Measurements from ENCODE around the gene PTPRN2.

PTPRN2 gene

GRCh38 chr7:157691586-157692459, 895.8 kb downstream of the PTPRN2 start:
- TF ChIP-seq GATA2 (IDR thresholded peaks at IDR 0.05; ENCODE audit: low read depth, low read length) (no peak), GATA3 (IDR thresholded peaks at IDR 0.05; ENCODE audit: low read depth, low read length) (no peak)

DNA sequence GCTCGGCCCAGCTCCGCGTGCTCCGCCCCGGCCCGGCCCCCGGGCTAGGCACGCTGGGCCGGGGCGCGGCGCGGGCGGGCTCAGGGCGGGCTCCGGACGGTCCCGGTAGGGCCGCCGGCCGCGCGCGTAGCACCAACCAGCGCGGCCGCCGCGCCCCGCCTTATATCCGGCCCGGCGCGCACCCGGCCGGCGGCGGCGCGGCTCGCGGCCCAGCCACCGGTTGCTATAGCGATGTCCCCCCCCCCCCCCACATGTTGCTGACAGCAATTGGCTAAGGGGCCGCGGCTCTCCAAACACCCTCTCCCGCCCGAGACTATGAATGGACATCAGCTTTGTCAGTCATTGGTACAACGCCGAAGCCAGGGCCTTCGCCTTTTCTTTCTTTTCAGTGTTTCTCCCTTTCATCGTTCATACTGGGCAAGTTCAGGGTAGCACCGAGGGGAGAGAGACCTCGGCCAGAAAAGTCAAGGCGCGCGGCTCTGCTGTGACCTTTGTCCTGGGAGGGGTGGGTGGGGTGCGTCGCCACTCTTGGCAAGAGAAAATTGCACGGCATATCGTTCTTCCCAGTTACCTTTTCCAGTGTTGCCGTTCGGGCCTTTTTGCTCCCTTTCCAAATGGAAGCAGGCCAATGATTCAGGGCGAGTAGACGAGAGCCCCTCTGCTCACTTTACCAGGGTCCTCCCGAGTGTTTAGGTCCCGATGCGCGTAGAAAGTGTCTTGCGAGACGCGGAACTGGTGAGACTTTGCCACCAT, 896.6 kb downstream of the PTPRN2 start:
- no peak for TF ChIP-seq GATA3 (IDR thresholded peaks at IDR 0.05; ENCODE audit: low read depth, low read length)
- no peak for TF ChIP-seq GATA2 (IDR thresholded peaks at IDR 0.05; ENCODE audit: low read depth, low read length)

DNA sequence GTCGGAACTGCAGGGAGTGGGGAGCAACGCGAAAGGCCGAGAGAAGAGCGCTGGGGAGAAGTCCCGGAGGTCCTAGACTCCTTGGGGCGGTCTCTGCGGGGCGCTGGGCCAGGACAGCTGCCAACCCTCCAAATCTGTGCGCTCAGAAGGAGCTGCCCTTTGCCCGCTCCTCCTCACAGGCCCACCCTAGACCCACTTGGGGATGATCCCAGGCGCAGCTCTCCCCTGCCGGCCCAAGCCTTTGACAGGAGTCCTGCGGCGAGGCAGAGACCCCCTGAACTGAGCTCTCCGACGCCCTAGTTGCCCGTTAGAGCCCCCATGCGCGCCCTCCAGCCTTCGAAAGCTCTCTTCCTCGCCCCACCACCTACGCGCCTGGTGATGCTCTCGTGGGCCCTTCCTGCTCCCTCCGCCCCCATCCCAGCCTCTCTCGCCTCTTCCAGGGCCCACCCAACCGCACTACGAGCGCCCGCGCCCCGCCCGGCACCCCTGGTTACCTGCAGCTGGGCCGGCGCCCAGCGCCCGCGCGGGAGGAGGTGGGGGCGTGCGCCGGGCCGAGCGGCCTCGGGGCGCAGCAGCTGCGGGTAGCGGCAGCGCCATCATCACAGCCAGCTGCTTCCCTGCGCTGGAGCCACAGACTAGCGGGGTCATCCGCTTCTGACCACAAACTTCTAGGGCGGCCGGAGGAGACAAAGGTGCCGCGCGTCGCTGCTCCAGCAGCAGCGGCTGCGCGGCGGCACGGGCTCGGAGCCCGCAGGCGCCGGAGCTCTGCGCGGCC, 897.4 kb downstream of the PTPRN2 start:
- no peak for TF ChIP-seq GATA3 (IDR thresholded peaks at IDR 0.05; ENCODE audit: low read depth, low read length)
- no peak for TF ChIP-seq GATA2 (IDR thresholded peaks at IDR 0.05; ENCODE audit: low read depth, low read length)

DNA sequence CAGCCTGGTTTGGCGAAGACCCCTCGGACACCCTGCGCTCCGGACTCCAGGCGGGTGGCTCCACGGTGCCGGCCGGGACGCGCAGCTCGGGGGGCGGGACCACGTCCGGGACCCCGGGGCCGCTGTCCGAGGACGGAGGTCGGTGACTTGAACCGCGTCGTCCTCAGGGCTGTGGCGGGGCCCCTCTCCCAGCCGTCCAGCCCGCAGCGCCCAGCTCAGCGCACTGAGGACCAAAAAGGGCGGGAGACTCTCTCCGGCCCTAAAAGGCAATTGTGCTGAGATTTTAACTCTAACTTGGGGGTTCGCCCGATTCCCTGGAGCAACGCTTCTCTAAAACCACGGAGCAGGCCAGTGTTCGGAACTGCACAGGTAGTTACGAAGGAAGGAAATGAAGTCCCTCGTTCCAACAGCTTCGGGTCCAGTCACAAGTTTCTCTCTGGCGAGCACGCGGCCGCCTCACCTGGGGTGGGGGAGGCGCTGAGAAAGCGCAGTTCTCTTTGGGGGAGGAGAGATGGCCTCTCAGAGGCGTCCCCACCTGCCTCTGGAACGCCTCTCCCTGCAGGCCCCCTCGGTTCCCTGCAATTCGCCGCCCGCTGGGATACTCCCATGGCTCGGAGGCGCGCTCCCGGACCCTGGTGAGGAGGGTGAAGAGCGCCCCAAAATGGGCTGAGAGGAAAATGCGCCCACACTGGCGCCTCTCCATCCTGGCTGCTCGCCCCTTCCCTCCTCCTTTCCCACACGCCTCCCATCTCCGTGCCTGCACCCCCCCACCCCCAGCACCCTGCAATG, 898.2 kb downstream of the PTPRN2 start:
- no peak for TF ChIP-seq GATA3 (IDR thresholded peaks at IDR 0.05; ENCODE audit: low read depth, low read length)
- no peak for TF ChIP-seq GATA2 (IDR thresholded peaks at IDR 0.05; ENCODE audit: low read depth, low read length)

GRCh38 chr7:157688533-157689268, 898.9 kb downstream of the PTPRN2 start:
- no peak for TF ChIP-seq GATA3 (IDR thresholded peaks at IDR 0.05; ENCODE audit: low read depth, low read length)

GRCh38 chr7:157687845-157688532, 899.6 kb downstream of the PTPRN2 start:
- TF ChIP-seq GATA3 (IDR thresholded peaks at IDR 0.05; ENCODE audit: low read depth, low read length) = no peak
- TF ChIP-seq GATA2 (IDR thresholded peaks at IDR 0.05; ENCODE audit: low read depth, low read length) = no peak

DNA sequence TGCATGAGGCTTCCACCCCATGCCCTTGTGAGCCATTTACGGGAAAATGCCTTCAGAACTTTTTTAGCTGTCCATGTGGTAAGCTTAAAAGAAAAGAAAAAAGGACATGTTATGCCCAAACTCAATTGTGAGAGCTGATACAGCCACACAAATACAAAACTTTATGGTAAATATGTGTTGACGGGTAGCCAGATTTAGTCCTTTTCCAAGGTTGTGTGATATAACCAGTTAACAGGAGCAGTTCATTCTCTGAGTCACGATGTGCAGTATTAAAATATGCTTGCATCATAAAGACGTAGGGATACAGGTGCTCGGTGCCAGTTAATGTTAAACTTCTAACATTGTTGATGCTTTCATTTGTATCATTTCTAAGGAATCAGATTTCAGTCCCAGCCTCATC, 900.5 kb downstream of the PTPRN2 start:
- TF ChIP-seq GATA3 (IDR thresholded peaks at IDR 0.05; ENCODE audit: low read depth, low read length) = no peak

DNA sequence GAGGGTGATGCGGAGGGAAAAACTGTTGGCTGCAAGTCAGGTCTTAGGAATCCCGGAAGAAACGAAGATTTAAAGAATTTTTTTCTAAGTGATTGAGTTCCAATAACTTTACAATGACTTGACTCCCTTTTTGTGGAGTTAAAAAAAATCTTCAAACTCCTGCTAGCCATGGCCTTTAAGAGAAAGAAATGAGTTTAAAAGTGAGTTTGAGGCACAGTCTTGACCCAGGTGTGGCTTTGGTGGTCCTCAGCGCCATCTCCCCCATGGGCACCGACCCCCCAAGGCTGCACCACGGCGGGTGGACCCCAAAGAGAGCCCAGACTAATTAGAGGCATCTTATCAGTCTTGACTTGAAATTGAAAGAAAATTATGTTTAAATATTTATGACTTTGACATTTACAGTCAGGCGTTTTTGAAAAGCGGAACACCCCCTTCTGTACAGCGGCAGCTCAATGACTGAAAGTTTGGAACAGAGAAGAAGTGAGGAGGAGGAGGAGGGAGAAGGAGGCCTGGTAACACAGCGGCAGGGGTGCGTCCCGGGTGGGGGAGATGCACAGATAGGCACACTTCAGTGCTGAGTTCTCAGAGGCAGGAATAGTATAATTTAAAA, 901.2 kb downstream of the PTPRN2 start:
- TF ChIP-seq GATA3 (IDR thresholded peaks at IDR 0.05; ENCODE audit: low read depth, low read length) (no peak), GATA2 (IDR thresholded peaks at IDR 0.05; ENCODE audit: low read depth, low read length) (no peak)

DNA sequence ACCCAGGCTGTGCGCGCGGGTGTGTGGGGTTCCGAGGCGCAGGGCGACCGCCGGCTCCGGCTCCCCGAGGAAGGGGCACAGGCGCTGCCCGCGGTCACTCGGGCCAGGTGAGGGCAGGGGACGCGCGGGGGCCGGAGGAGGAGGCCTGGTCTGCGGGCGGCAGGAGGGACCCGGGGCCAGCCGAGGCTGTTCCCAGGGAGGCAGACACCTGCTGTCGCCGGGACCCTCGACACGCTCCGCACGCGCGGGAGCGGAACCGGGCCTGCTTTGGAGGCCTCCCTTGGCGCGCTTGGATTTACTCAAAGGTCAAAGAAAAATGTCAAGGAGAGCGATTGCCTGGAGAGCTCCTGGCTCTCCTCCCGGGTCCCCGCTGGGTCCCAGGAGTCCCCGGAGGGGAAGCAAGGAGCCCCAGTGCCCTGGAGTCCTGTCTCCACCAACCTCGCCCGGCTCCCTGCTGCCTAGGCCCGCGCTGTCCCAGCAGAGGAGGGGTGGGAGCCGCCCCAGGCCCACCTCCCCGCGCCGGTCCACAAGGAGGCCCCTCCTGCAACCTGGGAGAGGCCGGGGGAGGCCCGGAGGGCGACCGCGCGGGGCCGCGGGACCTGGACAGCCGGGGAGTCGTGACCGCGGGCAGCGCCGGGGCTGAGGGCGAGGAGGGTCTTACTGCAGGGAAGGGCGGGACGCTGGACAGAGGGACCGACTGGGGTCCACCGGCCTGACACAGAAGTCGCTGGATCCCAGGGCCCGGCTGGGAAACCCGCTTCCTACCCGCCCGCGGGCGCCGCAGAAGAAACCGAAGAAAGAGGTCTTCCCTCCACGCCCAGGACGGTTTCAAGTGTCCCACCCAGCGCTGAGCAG, 902.0 kb downstream of the PTPRN2 start:
- TF ChIP-seq GATA2 (IDR thresholded peaks at IDR 0.05; ENCODE audit: low read depth, low read length) (no peak), GATA3 (IDR thresholded peaks at IDR 0.05; ENCODE audit: low read depth, low read length) (no peak)

DNA sequence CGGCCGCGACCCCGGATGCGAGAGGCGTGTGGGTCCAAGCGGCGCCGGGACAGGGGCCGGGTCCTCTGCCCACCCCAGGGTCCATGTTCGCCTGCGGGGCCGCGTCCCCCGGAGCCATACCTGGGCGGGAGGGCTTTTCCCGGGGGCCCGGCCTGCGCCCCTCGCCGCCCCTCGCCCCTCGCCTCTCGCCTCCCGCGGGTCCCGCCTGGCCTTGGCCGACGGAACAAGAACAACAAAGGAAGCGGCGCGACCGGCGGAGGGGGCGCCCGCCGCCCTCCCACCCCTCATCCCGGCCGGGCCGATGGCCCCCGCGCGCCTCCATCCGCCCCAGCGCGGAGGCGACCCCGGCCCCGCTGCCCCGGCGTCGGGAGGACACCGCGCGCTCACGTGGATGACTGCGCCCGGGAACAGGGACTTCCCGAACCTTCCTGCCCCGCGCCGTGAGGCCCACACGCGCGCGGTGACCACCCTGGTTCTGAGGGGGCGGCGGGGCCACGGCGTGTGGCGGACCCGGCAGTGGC, 902.7 kb downstream of the PTPRN2 start:
- no peak for TF ChIP-seq GATA2 (IDR thresholded peaks at IDR 0.05; ENCODE audit: low read depth, low read length)
- no peak for TF ChIP-seq GATA3 (IDR thresholded peaks at IDR 0.05; ENCODE audit: low read depth, low read length)

All from SH-SY5Y (cell line).